ENCODE results near the gene CLEC10A.
"Not testable (repeated sequence)": the region's sequence is repeated elsewhere in the genome, so short reads cannot be mapped to it uniquely, and the experiment has no call there.

The CLEC10A gene

DNA sequence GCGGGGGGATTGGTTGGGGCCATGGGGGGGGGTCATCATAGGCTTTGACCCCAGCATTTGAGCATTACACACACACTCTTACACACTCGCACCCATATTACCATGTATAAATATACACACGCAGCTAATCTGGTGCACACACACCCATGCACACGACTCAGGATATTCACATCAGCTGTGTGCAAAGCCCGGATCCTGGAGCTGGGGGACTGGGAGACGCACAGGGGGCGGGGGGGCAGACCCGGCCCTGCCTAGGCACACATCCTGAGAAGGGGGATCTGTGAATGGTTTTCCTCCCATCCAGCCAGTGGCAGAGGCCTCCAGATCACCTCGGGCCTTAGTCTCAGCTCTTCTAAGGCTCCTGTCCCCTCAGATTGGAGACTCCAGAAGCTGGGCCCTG is 28.9 kb upstream of the CLEC10A start:
- no peak for DNase-seq (ENCODE audit: low read depth in 1 of 2, low spot score in 1 of 2)

- no peak for DNase-seq (ENCODE audit: low read depth in 1 of 2, low spot score in 1 of 2)
These were observed 28.5 kb upstream of the CLEC10A start for GRCh38 chr17:7108560-7108925.

DNA sequence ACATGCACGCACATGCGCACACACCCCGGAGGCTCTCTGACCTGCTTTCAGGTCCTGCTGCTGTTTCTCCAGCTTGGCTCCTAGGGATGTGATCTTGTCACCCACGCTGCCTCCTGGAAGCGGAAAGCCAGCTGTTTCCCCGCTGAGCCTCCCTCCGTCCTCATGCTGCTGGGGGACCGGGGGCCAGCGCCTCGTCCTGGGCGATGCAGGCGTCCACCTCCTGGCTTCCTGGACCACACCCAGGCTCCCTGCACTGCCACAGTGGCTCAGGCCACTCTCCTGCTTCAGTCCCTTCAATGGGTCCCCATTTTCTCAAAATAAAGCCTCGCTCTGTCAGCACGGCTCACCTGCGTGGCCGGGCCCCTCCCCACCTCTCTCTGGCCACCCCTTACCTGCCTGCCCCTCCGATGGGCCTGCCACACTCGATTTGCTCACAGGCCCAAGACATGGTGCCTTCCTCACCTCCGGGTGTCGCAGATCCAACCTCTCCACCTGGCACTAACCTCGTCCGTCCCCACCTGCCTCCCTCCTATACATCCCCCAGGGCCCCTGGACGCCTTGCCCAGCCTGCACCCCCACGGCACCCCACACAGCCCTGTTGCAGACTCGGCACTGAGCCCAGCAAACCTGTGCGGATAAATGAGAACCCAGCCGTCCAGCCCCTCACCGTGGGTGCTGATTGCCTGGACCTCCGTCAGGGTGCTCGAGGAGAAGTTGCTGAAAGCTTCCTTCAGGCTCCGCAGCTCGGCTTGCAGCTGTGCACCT is 27.9 kb upstream of the CLEC10A start:
- DNase-seq (ENCODE audit: low read depth in 1 of 2, low spot score in 1 of 2), result no peak

DNA sequence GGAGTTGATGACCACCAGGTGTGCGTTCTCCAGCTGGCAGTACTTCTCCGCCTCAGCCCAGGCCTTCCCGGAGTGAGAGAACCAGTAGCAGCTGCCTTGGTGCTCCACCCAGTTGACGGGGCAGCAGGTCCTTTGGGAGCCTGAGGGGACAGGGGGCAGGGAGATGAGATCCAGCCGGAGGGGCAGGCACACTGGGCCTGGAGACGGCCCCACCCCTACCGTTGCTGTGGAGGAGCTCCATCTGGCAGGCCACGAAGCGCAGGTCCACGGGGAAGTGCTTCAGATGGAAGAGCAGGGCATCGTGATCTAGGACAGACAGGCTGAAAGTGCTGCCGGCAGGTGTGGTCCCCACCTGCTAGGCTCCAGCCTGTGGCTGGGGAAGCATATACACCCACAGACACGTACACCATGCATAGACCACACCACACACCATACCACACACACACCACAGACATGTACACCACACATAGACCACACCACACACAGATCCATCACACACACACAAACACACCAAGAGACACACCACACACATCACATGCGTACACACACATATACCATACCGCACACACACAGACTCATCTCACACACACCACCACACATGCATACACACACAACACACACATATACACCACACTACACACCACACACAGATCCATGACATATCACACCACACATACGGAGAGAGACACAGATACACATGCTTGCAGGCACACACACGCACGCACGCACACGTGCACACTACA is 27.1 kb upstream of the CLEC10A start:
- no peak for DNase-seq (ENCODE audit: low read depth in 1 of 2, low spot score in 1 of 2)

- DNase-seq (ENCODE audit: low read depth in 1 of 2, low spot score in 1 of 2), result no peak
These were observed 22.4 kb upstream of the CLEC10A start for GRCh38 chr17:7102421-7102820.

GRCh38 chr17:7101531-7101930 is 21.5 kb upstream of the CLEC10A start:
- no peak for DNase-seq (ENCODE audit: low read depth in 1 of 2, low spot score in 1 of 2)

DNA sequence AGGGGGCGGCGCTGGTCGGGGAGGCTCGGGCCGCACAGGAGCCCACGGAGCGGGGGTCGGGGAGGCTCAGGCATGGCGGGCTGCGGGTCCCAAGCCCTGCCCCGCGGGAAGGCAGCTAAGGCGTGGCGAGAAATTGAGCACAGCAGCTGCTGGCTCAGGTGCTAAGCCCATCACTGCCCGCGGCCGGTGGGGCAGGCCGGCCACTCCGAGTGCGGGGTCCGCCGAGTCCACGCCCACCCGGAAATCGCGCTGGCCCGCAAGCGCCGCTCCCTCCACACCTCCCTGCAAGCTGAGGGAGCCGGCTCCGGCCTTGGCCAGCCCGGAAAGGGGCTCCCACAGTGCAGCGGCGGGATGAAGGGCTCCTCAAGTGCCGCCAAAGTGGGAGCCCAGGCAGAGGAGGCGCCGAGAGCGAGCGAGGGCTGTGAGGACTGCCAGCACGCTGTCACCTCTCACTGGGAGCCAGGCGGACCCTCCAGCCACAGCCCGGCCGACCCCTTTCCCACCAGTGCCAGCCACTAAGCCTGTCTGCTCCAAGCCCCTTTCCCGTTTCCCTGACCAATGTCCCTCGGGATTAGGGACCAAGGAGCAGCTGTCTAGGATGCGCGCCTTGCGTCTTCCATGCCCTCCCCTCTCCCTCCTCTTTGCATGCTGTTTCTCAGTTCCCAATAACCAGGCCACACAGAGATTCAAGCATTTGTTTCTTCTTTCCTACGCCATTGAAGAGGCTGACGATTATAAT is 20.8 kb upstream of the CLEC10A start:
- DNase-seq (ENCODE audit: low read depth in 1 of 2, low spot score in 1 of 2), result not testable (repeated sequence)

DNA sequence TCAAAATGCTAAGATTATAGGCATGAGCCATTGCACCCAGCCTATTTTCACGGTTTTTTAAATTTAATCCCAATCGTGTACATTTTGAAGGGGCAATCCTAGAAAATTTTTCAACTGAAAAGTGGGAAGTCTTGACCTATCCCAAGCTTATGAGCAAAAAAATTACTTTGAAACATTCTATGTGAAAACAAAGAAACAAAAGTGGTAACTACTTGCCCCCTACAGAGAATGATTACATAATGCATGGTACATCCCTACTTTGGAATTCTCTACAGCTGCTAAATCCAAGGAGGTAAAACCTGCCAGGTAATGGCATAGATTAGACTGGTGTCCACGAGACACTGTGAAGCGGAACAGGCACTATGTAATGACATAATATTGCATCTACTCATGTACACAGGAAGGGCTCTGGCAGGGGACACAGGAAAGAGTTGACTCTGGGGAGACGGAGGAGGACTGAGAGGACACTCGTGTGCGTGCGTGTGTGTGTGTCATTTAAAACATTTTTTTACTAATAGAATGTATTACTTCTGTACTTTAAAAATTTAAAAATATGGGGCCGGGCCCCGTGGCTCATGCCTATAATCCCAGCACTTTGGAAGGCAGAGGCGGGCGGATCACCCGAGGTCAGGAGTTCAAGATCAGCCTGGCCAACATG is 18.9 kb upstream of the CLEC10A start:
- DNase-seq (ENCODE audit: low read depth in 1 of 2, low spot score in 1 of 2), result no peak

DNA sequence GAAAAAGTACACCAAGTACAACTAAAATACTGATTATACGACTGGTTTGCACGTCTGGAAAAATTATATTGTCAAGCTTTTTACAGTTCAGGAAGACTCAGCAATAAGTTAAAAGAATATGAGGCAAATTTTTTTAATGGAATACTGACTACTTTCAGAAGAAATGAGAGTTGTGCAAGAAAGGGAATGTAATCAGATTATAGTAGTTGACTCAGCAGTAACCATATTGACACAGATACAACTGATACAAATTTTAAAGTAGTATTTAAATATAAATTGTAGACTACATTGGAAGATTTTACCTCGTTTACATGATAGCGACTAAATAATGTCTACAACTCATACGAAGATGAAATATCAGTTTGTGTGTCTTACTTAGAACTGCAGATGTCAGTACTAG is 17.9 kb upstream of the CLEC10A start:
- DNase-seq (ENCODE audit: low read depth in 1 of 2, low spot score in 1 of 2), result no peak

- no peak for DNase-seq (ENCODE audit: low read depth in 1 of 2, low spot score in 1 of 2)
These were observed 15.6 kb upstream of the CLEC10A start for GRCh38 chr17:7095625-7096024.

DNA sequence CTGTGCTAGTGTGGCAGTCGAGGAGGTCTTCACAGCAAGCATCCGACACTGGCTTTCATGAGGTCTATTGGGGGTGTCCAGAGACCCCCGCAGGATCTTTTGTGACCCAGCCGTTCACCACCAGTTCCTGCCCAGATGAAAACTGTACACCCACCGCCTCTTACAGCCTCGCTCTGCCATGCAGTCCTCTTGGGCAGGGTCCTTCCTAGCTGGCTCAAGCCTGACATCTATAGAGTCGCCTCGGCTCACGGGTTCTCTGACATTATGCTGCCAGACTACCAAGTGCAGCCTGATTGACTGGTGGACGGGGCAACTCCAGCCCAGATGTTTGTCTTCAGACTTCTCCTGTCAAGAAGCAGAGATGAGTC is 14.6 kb upstream of the CLEC10A start:
- no peak for DNase-seq (ENCODE audit: low read depth in 1 of 2, low spot score in 1 of 2)

GRCh38 chr17:7091311-7092005 is 11.4 kb upstream of the CLEC10A start:
- not testable (repeated sequence) for DNase-seq (ENCODE audit: low read depth in 1 of 2, low spot score in 1 of 2)

DNA sequence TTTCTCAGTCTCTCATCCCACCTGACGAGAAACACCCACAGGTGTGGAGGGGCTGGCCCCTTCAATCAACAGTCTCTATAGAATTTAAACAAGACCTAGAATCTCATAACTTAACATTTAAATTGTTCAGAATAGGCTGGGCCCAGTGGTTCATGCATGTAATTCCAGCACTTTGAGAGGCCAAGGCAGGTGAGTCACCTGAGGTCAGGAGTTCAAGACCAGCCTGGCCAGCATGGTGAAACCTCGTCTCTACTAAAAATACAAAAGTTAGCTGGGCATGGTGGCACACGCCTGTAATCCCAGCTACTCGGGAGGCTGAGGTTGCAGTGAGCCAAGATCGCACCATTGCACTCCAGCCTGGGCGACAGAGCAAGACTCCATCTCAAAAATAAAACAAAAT is 9.5 kb upstream of the CLEC10A start:
- not testable (repeated sequence) for DNase-seq (ENCODE audit: low read depth in 1 of 2, low spot score in 1 of 2)

DNA sequence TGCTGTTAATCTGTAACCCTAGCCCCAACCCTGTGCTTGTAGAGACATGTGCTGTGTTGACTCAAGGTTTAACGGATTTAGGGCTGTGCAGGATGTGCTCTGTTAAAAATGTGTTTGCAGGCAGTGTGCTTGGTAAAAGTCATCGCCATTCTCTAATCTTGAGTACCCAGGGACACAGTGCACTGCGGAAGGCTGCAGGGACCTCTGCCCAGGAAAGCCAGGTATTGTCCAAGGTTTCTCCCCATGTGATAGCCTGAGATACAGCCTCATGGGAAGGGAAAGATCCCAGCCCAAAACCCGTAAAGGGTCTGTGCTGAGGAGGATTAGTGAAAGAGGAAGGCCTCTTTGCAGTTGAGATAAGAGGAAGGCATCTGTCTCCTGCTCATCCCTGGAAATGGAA is 8.4 kb upstream of the CLEC10A start:
- not testable (repeated sequence) for DNase-seq (ENCODE audit: low read depth in 1 of 2, low spot score in 1 of 2)

DNA sequence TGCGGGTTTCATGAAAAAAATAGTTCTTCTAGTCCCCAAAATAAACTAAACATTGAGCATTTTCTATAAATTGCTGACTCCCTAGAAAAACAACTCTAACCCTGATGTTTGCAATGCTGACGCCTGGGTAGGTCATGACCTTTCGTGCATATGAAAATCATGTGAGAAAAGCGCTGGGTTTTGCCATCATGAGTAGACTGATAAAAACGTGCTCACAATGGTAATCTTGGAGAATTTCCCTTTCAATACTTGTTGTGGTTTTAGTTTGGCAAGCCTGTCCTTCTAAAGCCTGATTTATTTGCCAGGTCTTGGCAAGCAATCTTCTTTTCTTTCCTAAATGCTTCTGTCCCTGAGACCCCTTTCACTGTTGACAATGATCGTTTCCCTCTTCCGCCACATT is 4.0 kb upstream of the CLEC10A start:
- no peak for DNase-seq (ENCODE audit: low read depth in 1 of 2, low spot score in 1 of 2)

- DNase-seq (ENCODE audit: low read depth in 1 of 2, low spot score in 1 of 2), result no peak
These were observed 3.5 kb upstream of the CLEC10A start for GRCh38 chr17:7083592-7083991.

DNA sequence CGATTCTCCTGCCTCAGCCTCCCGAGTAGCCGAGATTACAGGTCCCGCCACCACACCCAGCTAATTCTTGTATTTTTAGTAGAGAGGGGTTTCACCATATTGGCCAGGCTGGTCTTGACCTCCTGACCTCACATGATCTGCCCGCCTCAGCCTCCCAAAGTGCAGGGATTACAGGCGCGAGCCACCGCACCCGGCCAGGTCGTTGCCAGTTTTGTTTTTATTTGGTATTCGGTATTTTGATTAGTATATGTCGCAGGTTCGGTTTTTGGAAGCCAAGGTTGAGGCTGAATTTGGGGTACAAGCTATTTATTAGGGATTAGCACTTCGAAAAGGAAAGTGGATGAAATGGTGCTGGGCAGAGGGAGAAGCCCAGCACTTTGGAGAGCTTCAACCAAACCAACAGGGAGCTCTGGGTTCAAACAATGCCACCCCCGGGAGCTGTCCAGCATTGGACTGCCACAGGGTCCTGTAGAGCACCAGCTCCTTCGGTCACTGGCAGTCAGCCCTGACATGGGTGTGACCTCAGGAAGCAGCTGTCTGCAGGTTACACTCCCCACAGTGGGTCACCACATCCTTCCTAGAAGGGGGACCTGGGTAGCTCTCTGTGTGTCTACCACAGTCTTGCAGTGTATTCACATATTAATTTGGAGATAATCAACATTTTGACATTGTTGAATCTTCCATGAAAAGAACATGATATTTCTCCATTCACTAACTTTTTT is 1.5 kb upstream of the CLEC10A start:
- DNase-seq (ENCODE audit: low read depth in 1 of 2, low spot score in 1 of 2), result no peak

GRCh38 chr17:7080456-7081041 is 498 bp upstream of the CLEC10A start:
- no peak for DNase-seq (ENCODE audit: low read depth in 1 of 2, low spot score in 1 of 2)

- no peak for DNase-seq (ENCODE audit: low read depth in 1 of 2, low spot score in 1 of 2)
These were observed 1.3 kb downstream of the CLEC10A start for GRCh38 chr17:7078711-7079110.
